ENCODE results near the gene PEMT.
"Not testable (repeated sequence)": the region's sequence is repeated elsewhere in the genome, so short reads cannot be mapped to it uniquely, and the experiment has no call there.

Gene PEMT

GRCh38 chr17:17476865-17477467, 114.5 kb downstream of the PEMT start, which contains the start of gene MED9:
TSS of gene MED9 (plus strand) at chr17:17477000. CDS start at chr17:17477042, 42 bp downstream.
- peak; percentile 93 for DNase-seq

GRCh38 chr17:17474341-17474740, 117.2 kb downstream of the PEMT start:
- DNase-seq: no peak

- no peak for DNase-seq
Measured at GRCh38 chr17:17472333-17472920, 119.1 kb downstream of the PEMT start.

GRCh38 chr17:17469996-17470395, 121.5 kb downstream of the PEMT start:
- DNase-seq: no peak

- no peak for DNase-seq
Measured at GRCh38 chr17:17469358-17469757, 122.2 kb downstream of the PEMT start.

GRCh38 chr17:17468217-17469010, 123.1 kb downstream of the PEMT start:
- DNase-seq: no peak

- DNase-seq: no peak
Measured at GRCh38 chr17:17467720-17468119, 123.8 kb downstream of the PEMT start.

- DNase-seq: no peak
Measured at GRCh38 chr17:17467016-17467415, 124.5 kb downstream of the PEMT start.

- DNase-seq: no peak
Measured at GRCh38 chr17:17466511-17466910, 125.0 kb downstream of the PEMT start.

DNA sequence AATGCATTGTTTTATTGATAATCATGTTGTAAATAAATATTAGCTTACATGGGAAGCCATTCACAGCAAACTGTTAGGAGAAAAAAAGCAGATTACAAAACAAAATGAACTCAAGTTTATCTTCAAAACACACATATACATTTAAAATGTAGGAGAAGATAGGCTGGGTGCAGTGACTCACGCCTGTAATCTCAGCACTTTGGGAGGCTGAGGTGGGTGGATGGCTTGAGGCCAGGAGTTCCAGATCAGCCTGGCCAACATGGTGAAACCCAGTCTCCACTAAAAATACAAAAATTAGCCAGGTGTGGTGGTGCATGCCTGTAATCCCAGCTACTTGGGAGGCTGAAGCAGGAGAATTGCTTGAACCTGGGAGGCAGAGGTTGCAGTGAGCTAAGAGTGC, 125.6 kb downstream of the PEMT start:
- DNase-seq: not testable (repeated sequence)

- DNase-seq: no peak
Measured at GRCh38 chr17:17463821-17464220, 127.7 kb downstream of the PEMT start.

DNA sequence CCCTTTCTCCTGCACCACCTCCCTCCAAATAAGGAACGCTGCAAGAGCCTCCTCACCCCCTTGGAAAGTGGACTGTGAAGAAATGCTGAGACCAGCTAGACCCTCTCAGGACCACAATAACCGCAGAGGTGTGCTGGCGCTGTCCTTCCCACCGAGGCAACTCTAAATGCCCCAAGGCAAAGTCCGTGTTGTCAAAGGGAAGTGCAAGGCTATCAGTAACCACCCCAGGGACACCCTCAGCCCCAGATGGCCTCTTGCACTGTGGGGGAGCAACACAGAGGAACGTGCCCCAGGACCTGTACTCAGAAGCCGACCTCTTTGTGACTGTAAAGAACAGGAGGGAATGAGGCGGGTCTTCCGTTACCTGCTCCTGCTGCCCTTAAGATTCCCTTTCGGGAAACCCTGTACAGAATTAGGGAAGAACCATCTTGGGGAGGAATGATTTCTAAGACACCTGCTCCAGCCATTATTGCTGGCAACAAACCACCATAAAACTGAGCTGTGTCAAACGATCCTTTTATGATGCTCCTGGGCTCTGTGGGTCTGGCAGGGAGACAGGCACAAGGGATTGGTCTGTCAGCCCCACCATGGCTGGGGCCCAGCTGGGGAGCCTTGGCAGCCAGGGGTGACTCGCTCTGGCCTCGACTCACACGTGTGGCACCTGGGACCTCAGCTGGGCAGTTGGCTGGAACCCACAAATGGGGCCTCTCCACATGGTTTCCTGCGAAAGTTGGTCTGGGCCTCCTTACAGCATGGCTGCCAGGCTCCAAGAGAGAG, 129.3 kb downstream of the PEMT start:
- no peak for DNase-seq

DNA sequence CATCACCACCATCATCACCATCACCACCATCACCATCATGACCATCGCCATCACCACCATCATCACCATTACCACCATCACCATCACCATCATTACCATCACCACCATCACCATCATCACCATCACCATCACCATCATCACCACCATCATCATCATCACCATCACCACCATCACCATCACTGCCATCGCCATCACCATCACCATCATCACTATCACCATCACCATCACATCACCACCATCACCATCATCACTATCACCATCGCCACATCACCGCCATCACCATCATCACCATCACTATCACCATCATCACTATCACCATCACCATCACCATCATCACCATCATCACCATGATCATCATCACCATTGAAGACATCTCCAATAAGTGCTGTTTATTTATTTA, 131.5 kb downstream of the PEMT start:
- no peak for DNase-seq

DNA sequence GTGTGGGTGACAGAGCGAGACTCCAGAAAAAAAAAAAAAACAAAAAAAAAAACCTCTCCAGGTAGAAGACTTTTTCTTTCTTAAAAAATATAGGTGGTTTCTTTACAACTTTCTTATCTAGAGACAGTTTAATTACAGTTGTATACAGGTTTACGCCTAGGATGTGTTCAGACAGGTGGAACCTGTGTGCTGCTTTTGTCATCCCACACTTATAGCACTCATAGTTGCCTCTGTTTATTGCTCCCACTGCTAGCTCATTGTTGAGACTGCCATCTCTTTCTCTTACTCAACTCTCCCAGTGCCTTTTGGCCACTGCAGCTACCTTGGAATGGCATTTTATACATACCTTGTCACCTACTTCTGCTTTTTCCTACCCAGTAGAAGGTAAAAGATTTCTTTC, 133.8 kb downstream of the PEMT start:
- no peak for DNase-seq

- no peak for DNase-seq
Measured at GRCh38 chr17:17456251-17456650, 135.3 kb downstream of the PEMT start.
